ENCODE data around the gene ZSWIM3.
"Not testable (repeated sequence)": the region's sequence is repeated elsewhere in the genome, so short reads cannot be mapped to it uniquely, and the experiment has no call there.

Gene ZSWIM3

DNA sequence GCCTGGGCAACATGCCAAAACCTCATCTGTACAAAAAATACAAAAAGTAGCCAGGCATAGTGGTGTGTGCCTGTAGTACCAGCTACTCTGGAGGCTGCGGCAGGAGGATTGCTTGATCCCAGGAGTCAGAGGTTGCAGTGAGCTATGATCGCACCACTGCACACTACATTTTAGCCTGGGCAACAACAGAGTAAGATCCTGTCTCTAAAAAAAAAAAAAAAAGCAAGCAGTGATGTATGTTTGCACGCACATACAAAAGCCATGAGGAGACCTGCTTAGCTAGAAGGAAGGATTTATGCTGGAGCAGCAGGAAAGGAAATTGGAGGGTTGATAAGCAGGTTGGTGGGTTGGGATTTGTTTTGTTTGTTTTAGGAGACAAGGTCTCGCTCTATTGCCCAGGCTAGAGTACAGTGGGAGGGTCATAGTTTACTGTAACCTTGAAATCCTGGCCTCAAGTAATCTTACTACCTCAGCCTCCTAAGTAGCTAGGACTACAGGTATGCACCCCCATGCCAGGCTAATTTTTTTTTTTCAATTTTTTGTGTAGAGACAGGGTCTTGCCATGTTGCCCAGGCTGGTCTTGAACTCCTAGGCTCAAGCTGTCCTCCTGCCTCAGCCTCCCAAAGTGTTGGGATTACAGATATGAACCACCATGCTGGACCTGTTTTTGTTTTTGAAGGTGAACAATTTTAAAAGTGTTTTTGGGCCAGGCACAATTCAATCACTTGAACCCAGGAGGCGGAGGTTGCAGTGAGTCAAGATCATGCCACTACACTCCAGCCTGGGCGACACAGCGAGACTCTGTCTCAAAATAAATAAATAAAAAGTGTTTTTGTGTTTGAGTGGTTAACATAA is 4.0 kb downstream of the ZSWIM3 start:
- no peak for DNase-seq

GRCh38 chr20:45863543-45864470 is 6.4 kb downstream of the ZSWIM3 start:
- no peak for DNase-seq

GRCh38 chr20:45866454-45866853 is 9.0 kb downstream of the ZSWIM3 start:
- no peak for DNase-seq

- no peak for DNase-seq
Observed at GRCh38 chr20:45867136-45867818, 9.9 kb downstream of the ZSWIM3 start.

DNA sequence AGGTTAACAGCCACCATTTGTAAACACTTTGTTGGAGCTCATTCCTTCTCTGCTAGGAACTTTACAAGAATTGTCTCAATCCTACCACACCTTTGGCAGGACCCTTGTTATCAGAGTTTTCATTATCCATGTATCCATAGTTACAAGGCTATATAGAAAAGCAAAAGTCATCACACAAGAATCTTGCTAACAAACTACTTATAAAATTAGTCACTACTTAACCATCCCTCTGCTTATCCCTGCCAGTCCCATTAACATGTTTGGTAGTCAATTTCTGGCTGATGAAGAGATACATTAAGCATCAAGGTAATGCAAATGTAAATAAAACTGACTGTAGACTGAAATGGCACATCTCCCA is 10.4 kb downstream of the ZSWIM3 start:
- DNase-seq: no peak

GRCh38 chr20:45872626-45873025 is 15.2 kb downstream of the ZSWIM3 start:
- no peak for DNase-seq

- DNase-seq: no peak
Observed at GRCh38 chr20:45873409-45874103, 16.1 kb downstream of the ZSWIM3 start.

GRCh38 chr20:45874104-45874481 is 16.7 kb downstream of the ZSWIM3 start:
- DNase-seq: not testable (repeated sequence)

- no peak for DNase-seq
Observed at GRCh38 chr20:45874576-45874975, 17.2 kb downstream of the ZSWIM3 start.

DNA sequence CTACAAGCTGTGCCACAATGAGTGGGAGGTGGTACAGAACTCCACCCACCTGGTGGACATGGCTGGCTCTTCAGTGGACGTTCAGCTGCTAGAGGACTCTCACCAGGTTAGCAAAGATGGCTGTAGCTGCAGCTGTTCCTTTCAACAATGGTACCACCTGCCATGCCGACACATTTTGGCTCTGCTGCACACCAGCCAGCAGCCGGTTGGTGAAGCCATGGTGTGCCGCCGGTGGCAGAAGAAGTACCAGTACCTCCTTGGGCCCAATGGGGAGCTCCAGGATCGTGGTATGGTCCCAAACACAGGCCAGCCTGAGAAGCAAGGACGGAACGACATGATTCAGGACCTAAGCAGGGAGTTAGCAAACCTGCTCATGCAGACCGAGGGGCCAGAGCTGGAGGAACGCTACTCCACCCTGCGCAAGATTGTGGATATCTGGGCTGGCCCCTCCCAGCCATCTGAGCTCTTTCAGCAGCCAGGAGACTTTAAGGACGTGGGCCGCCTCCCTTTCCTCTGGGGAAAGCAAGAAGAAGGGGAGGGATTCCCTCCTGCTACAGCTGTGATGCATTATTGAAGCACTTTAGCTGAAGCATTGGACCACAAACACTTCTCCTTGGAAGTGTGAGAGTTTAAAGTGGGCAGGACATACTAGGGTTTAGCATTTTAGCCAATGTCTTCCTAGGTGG is 20.8 kb downstream of the ZSWIM3 start:
- no peak for DNase-seq

GRCh38 chr20:45880988-45881788 is 23.8 kb downstream of the ZSWIM3 start, which contains the start of gene ZSWIM1:
ZSWIM1 (plus strand) TSS chr20:45881227; CDS start chr20:45882593, 1,366 bp downstream.
- DNase-seq: peak; percentile 99

GRCh38 chr20:45882469-45883099 is 25.2 kb downstream of the ZSWIM3 start:
- no peak for DNase-seq

DNA sequence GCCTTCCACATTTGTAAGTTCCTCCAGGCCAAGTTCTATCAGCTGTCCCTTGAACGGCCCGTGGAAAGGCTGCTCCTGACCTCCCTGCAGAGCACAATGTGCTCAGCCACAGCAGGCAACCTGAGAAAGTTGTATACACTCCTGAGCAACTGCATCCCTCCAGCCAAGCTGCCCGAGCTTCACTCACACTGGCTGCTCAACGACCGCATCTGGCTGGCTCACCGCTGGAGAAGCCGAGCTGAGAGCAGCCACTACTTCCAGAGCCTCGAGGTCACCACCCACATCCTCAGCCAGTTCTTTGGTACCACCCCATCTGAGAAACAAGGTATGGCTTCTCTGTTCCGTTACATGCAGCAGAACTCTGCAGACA is 25.7 kb downstream of the ZSWIM3 start:
- no peak for DNase-seq

- no peak for DNase-seq
Observed at GRCh38 chr20:45886590-45887345, 29.4 kb downstream of the ZSWIM3 start.

DNA sequence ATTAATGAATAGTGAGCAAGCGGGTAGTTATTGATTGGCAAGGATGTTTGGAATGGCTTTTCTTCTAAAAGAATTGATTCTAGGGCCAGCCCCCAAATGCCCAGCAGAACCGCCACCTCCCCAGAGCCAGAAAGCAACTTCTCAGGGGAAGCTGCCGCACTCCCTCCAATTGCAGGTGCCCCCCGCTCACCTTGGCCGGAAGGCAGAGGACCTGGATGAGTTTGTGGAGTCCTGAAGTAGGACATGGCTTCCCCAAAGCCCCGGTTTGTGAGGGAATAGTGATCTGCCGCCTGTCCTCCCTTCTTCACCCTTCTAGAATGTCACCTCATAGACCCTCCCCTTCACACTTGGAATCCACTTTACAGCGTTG is 29.9 kb downstream of the ZSWIM3 start, which contains the start of gene SPATA25:
SPATA25 (minus strand) TSS at position 277 of the 370 bp plus-strand sequence; CDS start at position 245, 32 bp downstream.
- no peak for DNase-seq

DNA sequence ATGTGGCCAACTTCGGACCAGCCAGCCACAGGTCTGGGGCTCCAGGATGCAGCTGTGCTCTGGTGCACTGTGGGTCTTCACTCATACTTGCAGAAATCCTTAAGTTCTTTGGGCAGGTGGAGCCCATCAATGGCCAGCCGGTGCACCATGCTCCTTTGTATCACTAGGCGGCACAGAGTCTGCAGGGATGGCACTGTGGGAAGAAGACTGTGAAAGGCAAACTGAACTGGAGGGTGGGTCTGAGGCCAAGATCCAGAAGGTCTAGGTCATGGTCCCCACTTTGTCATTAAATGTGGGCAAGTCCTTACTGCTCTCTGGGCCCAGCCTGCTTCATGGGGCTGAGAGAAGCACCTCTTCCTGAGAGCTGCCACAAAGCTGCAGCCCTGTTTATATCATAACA is 31.3 kb downstream of the ZSWIM3 start:
- DNase-seq: no peak

DNA sequence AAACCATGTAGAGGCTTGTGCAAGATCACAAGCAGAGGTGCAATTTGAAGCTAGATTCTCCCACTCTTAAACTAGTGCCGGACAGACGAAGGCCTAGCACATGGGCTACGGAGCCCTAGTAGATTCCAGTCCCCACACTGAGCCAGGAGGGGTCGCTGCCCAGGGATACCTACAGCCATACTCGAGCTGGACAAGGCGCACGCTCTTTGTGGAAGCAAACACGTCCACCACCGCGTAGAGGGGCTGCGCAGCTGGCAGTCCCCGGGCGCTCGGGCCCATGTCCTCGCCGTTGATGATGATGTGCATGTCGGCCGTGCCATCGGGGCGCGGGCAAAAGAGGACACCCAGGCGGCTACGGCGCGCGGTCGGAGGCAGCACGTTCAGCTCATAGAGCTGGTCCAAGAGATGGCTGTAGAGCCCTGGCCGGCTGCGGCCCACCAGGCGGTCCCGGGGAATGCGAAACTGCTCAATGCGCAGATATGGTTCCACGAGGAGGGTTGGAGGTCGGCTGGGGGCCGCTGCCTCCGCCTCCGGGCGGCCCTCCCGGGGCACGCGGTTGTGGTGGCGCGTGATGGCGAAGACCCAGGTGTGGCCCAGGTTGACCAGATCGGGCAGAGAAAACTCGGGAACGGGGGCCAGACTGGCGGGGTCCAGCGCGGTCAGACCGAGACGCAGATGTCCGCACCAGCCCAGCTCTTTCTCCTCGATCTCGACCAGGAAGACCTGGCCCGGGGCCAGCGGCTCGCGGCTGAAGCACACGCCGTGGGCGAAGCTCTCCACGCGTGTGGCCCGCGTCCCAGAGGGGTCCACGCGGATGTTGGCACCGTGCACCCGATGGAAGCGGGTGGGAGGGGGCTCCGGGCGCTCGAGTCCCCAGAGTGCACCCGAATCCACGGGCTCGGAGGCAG is 32.9 kb downstream of the ZSWIM3 start:
- peak; percentile 57 for DNase-seq
